GM12801 (cell line): ENCODE measurements around the gene PI16.

Experiments
- CTCF ChIP-seq: IDR thresholded peaks from one replicate; pipeline ENCODE4 v1.5.1; 2011; ENCODE audit warnings: control low read depth; ENCODE audit not compliant: insufficient read length; ENCODE audit errors: extremely low read depth

Gene PI16

GRCh38 chr6:36969240-36969691 is 14.7 kb downstream of the PI16 start:
- TF ChIP-seq CTCF = no peak

DNA sequence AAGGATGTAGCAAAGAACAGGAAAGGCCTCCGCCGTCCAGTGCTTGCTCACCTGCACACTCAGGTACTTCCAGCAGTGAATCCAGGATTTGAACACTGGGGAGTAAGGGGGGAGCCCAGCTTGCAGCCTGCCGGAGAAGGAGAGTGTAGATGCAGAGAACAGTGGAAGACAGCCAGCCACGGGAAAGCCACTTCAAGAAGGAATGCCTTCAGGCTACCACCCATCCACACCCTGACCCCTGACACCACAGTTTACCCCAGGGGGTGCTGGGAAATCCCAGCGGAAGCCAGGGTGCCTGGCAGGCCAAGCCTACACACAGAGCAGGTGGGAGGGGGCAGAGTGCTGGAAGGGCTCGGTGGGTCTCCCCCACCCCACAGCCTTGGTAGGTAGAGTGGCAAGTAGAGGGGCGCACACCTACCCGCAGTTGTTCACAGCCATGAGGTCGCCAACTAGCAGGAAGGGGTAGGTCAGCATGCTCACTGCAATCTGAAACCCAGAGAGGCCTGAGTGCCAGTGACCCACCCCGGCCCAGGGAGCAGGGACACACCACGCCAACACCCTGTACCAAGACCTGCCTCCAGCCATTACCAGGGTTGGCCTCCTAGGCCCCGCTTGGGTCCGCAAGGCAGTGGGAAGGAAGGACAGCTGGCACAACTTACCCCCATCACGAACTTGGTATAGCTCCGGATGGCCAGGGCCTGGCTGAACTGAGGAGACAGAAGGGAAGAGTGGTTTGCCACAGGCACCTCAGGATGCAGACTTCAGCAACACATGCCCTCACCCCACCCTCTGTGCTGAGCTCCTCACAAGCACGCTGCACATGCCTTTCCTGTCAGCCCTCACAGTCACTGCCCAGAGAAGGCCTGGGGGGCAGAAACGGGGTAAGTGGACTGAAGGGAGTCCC is 15.7 kb downstream of the PI16 start:
- no peak for TF ChIP-seq CTCF

DNA sequence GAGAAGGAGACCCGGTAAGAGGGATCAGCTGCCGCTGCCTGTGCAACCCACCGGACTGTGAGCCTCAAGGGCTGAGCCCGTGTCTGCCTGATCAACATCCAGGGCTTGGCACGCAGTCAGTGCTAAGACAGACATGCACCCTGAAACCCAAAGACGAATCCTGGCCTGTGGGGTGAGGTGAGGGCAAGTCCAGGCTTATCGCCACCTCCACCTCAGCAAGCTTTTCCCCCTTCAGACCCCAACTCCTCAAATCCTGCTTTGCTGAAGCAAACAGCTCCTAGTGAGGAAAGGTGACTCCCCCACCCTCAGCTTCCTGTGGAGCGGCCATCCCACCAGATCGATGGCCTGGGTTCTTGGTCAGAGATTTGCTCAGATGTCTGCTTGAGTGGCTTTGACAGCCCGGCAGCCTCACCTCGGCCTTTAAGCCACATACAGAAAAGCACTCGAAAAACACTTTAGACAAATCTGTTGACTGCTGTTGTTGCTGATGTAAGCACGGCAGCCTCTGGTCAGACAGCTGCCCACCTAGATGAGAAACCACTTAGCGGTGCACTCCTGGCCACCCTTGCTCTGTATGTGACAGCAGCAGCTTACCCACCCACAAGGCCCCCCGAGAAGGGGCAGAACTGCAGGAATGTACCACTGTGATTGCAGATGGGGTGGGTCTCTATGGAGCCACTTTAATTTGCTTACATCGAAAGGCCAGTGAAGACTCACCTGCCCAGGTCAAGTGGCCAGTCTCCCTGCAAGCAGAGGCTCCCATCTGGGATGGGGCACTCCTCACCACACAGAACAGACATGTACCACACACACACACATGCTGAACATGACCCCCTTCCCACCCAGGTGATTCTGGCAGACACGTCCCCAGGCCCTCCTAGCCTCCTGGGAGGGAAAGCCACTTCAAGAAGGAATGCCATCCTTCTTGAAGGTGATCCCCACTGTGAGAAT is 16.6 kb downstream of the PI16 start:
- TF ChIP-seq CTCF = no peak

- TF ChIP-seq CTCF = no peak
Observed at GRCh38 chr6:36971921-36972673, 17.6 kb downstream of the PI16 start.

DNA sequence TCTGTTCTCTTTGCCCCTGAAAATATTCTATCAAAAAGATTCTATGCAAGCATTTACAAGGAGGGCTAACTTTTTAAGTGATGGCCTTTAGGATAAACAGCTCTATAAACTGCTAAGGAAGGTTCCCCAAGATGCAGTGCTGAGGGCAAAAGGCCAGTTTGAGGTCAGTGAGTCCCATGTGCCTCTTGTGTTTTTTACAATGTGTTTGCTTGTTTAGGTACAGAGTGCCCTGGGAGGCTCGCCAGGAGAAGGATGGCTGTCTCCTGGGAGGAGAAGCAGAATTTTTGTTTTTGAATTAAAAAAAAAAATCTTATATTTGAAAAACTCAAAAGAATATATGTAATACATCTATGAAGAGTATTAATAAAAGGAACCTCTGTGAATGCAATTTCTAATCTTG is 18.7 kb downstream of the PI16 start:
- no peak for TF ChIP-seq CTCF

- TF ChIP-seq CTCF = no peak
Observed at GRCh38 chr6:36973647-36974046, 19.1 kb downstream of the PI16 start.
